GM21423 (cell line): Measurements from ENCODE around the gene LYPD6B.

ENCODE experiments used
- ATAC-seq: cut with Tn5 transposase; IDR thresholded peaks from one replicate; pipeline ENCODE4 v1.9.1; 2021; ENCODE audit warnings: mild to moderate bottlenecking, moderate library complexity; ENCODE audit not compliant: unreplicated experiment

The LYPD6B gene

GRCh38 chr2:149009576-149010461, 28.7 kb upstream of the LYPD6B start:
- no peak for ATAC-seq

GRCh38 chr2:149012545-149012944, 26.0 kb upstream of the LYPD6B start:
- ATAC-seq, result no peak

DNA sequence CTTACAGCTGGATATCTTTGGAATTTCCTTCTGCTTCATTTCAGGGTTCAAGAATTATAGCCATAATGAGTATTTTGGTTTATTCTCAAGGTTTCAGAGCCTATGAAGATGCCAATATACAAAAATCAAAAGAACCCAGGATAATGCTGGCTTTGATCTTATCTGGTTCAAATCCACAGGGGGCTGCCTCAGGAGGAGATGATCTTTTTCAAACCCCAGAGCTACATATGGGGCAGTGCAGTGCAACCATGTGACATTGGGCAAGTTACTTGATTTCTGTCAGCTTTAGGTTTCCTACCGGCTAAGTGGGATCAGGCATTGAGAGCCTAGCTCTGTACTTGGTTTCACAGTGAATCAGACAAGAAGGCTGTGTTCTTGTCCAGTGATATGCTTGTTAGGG, 23.0 kb upstream of the LYPD6B start:
- ATAC-seq, result no peak

GRCh38 chr2:149015926-149016563, 22.5 kb upstream of the LYPD6B start:
- ATAC-seq, result no peak

GRCh38 chr2:149017116-149017985, 21.1 kb upstream of the LYPD6B start:
- no peak for ATAC-seq

DNA sequence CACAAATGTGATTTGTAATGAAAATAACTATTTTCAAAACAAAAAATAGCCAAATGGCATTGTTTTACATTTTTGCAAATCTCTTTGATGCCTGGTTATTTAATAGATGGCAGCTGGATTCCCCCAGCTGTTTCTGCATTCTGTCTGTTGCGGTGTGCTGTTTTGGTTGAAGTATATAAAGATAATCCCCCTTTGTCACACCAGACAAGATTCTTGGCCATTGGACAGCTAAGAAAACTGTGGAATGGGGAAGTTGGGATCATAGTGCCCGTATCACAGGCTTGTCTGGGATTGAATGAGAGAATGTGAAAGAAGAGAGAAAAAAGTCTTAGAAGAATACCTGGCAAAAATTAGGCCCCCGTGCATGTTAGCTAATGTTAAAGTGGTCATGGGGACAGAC, 19.5 kb upstream of the LYPD6B start:
- no peak for ATAC-seq

GRCh38 chr2:149019768-149020167, 18.7 kb upstream of the LYPD6B start:
- ATAC-seq, result no peak

GRCh38 chr2:149020432-149020851, 18.1 kb upstream of the LYPD6B start:
- peak; percentile 33 for ATAC-seq

DNA sequence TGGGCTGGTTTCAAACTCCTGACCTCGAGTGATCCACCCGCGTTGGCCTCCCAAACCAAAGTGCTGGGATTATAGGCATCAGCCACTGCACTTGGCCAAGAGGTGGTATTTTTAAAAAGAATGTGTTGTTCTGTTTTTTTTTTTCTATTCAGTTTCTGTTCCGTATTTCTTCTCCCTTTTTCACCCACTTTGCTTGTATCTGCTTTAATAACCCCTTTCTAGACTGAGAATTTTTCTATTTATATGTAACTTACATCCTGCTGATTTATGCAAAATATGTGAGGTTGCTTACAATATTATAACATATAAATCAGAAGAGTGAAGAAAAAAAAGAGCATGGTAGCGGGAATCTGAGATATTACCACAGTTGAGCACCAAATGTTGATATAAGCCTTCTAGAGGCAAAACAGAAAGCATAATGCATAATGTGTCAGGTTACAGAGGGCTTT, 17.2 kb upstream of the LYPD6B start:
- peak; percentile 64 for ATAC-seq

- ATAC-seq, result peak; percentile 57
Observed at GRCh38 chr2:149021761-149022160, 16.7 kb upstream of the LYPD6B start.

DNA sequence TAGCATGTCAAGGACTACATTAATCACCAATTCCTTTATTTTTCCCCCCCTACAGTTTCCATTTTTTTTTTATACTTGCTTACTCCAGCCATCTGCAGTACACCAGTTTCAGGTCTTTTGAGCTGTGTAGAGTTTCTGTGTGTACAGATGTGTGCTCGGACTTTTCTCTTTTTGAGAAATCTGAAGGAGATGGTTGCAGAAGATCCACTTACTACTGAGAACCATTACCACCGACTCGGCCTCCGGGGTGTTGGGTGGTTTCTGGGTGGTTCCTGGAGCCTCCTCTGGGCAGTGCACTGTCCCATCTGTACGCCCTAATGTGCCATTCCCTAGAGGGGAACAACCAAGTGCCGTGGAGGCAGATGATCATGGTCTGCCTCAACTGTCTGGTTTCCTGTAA, 15.4 kb upstream of the LYPD6B start:
- no peak for ATAC-seq

DNA sequence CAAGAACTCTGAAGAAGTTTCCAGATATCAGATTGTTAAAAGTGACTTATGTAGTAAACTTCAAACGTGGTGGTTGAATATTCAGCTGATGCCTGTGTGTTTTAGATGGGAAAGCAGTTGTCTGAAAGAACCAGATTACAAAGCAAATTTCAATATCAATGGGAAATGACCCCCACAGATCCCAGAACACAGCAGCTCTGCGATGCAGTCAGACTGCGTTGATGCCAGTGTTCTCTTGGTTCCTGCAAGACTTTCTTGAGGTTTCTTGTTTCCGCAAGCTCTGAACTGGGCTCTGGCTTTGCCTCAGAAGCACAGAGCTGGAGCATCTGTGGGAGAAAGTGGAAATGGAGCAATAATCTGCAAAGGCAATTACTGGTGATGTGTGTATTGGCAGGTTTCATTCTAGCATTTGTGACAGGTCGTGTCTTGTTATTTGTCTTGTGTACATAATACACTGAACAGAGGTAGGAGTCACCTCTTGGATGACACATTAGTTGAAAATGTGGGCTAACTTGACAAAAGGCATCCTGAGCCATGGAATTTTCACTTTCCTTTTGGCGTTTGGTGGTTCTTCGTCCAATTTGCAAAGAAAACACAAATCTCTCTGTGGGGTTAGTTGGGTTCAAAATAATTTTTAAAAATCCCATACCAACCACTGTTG, 10.8 kb upstream of the LYPD6B start:
- ATAC-seq, result no peak

DNA sequence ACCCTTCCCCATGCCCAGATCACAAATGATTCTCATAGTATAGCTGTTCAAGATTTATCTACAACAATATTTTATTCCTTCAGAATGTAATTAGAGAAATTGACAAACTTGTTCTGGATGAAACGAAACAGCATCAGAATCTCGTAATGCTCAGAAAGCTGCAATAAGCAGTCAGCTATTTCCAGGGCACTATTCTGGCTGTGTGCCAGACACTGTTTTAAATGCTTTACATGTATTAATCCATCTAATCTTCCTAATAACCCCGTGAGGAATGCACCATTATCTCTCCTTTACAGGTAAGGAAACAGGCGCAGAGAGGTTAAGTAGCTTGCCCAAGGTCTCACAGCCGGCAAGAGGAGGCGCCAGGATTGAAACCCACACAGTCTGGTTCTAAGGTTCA, 10.1 kb upstream of the LYPD6B start:
- no peak for ATAC-seq

DNA sequence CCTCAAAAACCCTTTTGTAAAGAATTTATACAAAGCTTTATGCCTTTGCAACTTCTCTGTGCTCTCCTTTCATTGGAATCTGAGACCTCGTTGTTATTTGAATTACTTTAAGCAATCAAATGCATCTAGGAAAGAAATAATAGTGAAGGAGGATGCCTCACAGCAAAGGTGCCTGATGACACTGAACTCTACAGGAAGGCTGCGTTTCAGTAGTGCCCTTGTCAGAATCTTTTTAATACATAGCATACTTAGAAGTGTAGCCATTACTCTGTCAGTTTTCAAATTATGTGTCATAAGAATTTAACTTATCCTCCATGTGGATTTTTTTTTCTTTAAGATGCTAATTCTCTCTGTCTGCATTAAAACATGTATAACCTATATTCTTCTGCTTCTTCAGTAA, 9.6 kb upstream of the LYPD6B start:
- ATAC-seq, result no peak

DNA sequence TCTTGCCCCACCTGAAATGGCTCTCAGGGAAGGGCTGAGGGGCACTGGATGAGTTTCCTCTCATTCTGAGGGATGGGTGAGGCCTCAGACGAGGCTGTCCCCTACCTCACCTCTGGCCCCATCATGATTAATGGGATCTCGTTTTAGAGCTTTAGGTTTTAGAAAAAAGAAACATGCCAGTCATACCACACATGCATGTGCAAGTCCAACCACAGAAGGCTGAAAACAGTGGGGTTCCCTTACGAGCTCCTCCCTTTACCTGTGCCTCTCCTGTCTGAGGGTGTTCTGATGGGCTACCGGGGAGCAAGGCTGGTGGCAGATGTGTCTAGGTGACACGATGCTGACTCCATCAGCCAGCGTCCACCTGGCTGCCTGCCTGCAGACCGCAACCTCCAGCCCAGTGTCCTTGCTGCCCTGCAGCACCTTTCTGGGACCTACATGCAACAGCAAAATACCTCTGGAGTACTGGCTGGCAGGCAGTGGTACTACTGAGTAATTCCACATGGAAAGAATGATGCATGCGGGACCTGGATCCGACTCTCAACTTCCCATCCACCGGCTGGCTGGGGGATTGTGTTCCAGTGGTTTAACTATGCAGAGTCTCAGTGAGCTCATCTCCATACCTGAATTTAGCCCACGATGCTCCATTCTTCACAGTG, 9.1 kb upstream of the LYPD6B start:
- ATAC-seq, result no peak

GRCh38 chr2:149031396-149031795, 7.1 kb upstream of the LYPD6B start:
- no peak for ATAC-seq

DNA sequence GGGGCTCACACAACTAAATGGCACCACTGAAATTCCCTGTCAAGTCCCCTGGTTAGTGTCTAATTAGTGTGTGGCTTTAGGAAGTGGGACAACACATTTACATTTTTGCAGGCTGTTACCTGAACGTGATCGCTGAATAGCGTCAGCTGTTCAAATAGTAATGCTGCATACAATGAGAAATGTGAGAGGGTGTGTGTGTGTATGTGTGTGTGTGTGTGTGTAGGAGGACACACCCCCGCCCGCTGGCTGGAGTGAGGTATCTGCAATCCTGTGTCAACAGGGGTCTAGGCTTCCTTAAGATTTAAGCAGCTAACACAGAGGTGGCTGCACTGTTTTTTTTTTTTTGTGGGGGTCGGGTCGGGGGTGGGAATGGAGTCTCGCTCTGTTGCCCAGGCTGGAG, 4.8 kb upstream of the LYPD6B start:
- no peak for ATAC-seq

DNA sequence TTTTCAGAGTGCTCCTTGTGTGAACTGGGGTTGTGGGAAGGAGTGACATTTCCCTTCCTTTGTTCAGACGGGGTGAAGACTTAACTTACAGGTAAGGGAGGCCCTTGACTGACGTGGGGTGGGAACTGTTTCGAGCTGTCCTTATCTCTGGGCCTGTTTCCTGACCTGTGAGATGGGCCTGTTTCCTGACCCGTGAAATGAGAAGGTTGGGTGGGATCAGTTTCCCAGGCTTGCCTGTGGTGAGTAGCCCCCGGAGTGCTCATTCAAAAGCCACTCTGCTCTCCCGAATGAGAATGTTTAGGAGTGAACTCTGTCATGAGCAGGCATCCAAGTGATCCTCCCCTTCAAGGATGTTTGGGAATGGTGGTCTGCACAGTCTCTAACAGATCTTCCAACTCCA, 4.1 kb upstream of the LYPD6B start:
- ATAC-seq, result no peak

DNA sequence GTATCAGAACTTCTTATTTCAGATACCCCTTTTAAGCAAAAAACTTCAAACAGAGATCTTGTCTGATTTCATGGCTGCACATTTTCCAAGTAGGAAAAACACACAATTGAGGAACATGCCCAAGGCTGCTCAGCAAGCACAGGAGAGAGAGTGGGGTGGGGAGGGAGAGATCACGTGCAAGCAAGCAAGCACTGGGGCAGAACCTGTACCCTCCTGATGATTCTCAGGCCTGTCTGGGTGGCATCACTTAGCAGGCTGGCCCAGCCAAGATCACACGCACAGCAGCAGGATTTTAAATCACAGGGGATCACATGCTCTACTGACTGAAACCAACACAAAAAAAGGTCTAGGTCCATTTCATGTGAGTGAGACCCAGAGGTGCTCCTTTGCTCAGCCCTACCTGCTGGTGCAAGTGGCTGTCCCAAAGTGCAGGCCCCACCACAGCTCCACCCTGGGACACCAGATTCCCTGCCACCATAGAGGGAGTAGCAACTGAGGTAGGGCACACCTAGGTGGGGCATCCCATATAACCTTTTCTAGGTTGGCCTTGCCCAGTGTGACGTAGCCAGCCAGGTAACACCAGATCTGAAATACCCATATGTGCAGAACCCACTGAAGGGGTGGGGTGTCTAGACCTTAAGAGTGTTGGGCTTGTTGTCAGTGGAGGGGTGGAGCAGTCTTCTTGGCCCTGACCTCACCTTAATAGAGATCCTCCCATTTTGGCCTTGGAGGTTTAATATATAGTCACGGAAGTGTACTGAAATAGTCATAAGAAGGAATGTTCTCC, 1.8 kb upstream of the LYPD6B start:
- ATAC-seq, result no peak

- no peak for ATAC-seq
Observed at GRCh38 chr2:149037851-149038250, 648 bp upstream of the LYPD6B start.
